ENCODE data around the gene CSPG4. TPM values are rescaled to one million over a fixed set of nuclear protein-coding genes. Genes with fewer than 3 reads are reported as not detected.

Gene CSPG4
- total and polyA plus RNA-seq, 10 donors: 0.89 to 28.6 (median 7.4) TPM

DNA sequence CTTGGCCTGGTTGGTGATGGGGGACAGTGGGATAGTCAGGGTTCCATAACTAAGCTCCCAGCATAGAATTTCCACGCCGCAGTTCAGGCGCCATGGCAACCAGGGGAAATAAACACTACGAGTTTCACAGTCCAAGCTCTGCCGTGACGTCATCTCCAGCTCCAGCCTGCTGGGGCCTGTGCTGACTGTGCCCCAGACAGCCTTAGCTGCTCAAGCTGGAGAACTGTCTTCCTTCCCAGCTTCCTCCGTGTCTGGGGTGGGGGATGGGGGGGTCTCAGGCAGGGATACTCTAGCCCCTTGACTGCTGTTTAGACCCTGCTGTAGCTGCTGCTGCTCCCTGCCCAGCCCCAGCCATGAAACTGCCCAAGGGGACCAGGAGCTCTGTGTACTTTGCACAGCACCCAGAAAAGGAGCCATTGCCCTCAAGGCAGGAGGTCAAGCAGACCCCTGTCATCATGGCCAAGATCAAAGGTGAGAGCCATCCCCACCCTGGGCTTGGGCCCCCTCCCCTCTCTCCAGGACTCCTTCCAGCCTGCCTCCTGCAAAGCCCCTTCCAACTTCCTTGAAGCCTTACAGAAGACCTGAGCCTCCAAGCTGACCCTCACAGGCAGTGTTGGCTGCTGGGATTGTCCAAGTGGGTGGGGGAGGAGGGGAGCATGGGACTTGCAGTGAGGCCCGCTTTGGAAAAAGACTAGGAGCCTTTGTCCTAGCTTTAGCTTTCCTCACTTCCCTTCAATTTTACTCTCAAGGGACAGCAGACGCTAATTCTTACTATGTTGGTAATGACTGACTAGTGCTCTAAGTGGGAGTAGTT, 11.4 kb upstream of the CSPG4 start:
- Histone ChIP-seq H3K27ac (peak overlapping the region in 7 of 8 donors; percentile 52 to 76 (median 71)), H3K27me3 (replicated peaks in 1 of 7) (peaks cover 0 to 10% (median 0%) of the 10 kb centered on the region in 7 donors), H3K36me3 (no peaks in the 10 kb centered on the region), H3K9me3 (no peaks in the 10 kb centered on the region), H3K4me1 (peaks cover 0 to 30% (median 18%) of the 10 kb centered on the region in 6 donors), H3K4me3 (no peak overlapping the region)
- 32 to 95% (median 41%) methylated on average over 2 to 9 of the region's 9 CpGs for WGBS, 5 donors
- intact Hi-C loops (cut with DNase I; ENCODE audit: low total_unique reads): no loop called here
- DNase-seq: peak; percentile 80
- no peak for TF ChIP-seq CTCF (IDR thresholded peaks at IDR 0.05 in 8 of 11, conservative IDR thresholded peaks at IDR 0.05 in 3 of 11)
- peak in 2 of 3 donors; percentile 32 to 69 for TF ChIP-seq POLR2AphosphoS5 (IDR thresholded peaks at IDR 0.05)

- Histone ChIP-seq H3K36me3 (no peaks in the 10 kb centered on the region), H3K4me3 (no peak overlapping the region), H3K27ac (peak overlapping the region in 7 of 8 donors; percentile 52 to 76 (median 71)), H3K9me3 (no peaks in the 10 kb centered on the region), H3K4me1 (peaks cover 0 to 30% (median 18%) of the 10 kb centered on the region in 6 donors), H3K27me3 (replicated peaks in 1 of 7) (peaks cover 0 to 10% (median 0%) of the 10 kb centered on the region in 7 donors)
- no peak for TF ChIP-seq POLR2A (IDR thresholded peaks at IDR 0.05)
- TF ChIP-seq POLR2AphosphoS5 (IDR thresholded peaks at IDR 0.05): peak in 2 of 3 donors; percentile 42 to 57
- TF ChIP-seq CTCF (IDR thresholded peaks at IDR 0.05 in 8 of 11, conservative IDR thresholded peaks at IDR 0.05 in 3 of 11): no peak
- 64 to 82% (median 78%) methylated on average over 8 of the region's 8 CpGs for WGBS, 5 donors
- intact Hi-C loops (cut with DNase I; ENCODE audit: low total_unique reads): no loop called here
- DNase-seq: peak; percentile 43
These were observed 10.7 kb upstream of the CSPG4 start for GRCh38 chr15:75723171-75723846.

DNA sequence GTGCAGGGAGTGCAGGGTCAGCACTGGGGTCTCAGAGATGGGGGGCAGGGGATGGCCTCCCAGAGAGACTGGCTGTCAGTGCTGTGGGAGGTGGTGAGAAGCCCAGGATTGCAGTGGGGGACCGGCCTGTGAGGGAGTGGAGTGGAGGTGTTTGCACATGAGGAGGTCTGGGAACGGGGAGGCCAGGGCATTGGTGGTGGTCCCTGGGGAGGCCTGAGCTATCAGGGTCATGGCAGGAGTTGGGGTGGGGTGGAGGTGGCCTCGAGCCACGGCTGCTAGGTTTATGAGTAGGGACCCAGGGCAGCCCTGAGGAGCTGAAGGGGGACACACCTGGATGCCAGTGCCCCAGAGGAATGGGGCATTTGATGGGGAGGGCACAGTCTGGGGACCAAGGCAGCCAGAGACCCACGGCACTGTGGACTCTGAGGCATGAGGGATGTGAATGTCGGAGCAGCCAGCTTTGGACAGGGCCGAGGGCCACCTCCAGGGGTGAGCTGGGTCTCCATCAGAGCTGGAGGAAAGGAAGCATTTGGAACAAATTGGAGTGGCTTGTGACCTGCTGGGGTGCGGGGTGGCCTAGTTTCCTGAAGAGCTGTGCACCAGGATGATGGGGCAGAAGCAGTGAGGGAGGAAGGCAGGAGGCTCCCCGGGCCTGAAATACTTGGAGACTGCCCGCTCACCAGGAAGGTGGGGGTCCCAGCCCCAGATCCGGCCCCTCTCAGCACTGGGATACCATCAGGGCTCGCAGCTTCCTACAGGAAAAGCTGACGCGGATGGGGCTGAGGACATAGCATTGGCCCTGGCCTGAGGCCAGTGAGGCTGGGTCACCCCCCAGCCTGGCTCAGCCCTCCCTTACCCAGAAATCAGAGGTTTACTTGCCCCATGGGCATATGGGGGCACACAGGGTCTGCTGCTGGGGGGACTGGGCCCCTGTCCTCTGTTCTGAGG, 9.5 kb upstream of the CSPG4 start:
- intact Hi-C loops (cut with DNase I; ENCODE audit: low total_unique reads): no loop called here
- 67 to 78% (median 71%) methylated on average over 14 of the region's 14 CpGs for WGBS, 5 donors
- Histone ChIP-seq H3K9me3 (no peaks in the 10 kb centered on the region), H3K4me3 (no peak overlapping the region), H3K27me3 (replicated peaks in 1 of 7) (peaks cover 0 to 10% (median 0%) of the 10 kb centered on the region in 7 donors), H3K27ac (peak overlapping the region in 7 of 8 donors; percentile 41 to 76 (median 71)), H3K36me3 (no peaks in the 10 kb centered on the region), H3K4me1 (peaks cover 0 to 30% (median 18%) of the 10 kb centered on the region in 6 donors)
- TF ChIP-seq POLR2A (IDR thresholded peaks at IDR 0.05): no peak
- TF ChIP-seq CTCF (IDR thresholded peaks at IDR 0.05 in 8 of 11, conservative IDR thresholded peaks at IDR 0.05 in 3 of 11): no peak
- TF ChIP-seq POLR2AphosphoS5 (IDR thresholded peaks at IDR 0.05): no peak
- peak; percentile 64 for DNase-seq
